GM23338 (cell line): Measurements from ENCODE around the gene U2AF1L4. TPM values are rescaled to one million over a fixed set of nuclear protein-coding genes. Genes with fewer than 3 reads are reported as not detected.

ENCODE experiments used
- ATAC-seq: fragments of 200-7000 bp; cut with Tn5 transposase; 3 replicates; pipeline ENCODE4 v1.9.1; 2020
- DNase-seq: peaks from one replicate; pipeline ENCODE4 v3.0.0-alpha.2; 2015; ENCODE audit warnings: low spot score
- H2AFZ ChIP-seq: fragments of 200-600 bp; sonication (generic); 2 replicates; pipeline ENCODE4 v1.8.0; 2016; ENCODE audit warnings: antibody characterized with exemption, mild to moderate bottlenecking, moderate library complexity
- H3F3A ChIP-seq: fragments of 200-600 bp; sonication (generic); replicated peaks from 2 replicates; pipeline ENCODE4 v1.8.0; 2017; ENCODE audit warnings: antibody characterized with exemption, mixed run types, low read depth
- H3K27ac ChIP-seq: fragments of 200-600 bp; sonication (generic); 2 replicates; pipeline ENCODE4 v1.6.1; 2016; ENCODE audit warnings: low read depth
- H3K27me3 ChIP-seq: fragments of 200-600 bp; sonication (generic); 2 replicates; pipeline ENCODE4 v1.8.0; 2016; ENCODE audit warnings: mild to moderate bottlenecking, mixed run types, moderate library complexity; ENCODE audit not compliant: insufficient read depth
- H3K36me3 ChIP-seq: fragments of 200-600 bp; sonication (generic); 2 replicates; pipeline ENCODE4 v1.8.0; 2016; ENCODE audit warnings: mild to moderate bottlenecking; ENCODE audit not compliant: insufficient read depth
- H3K4me1 ChIP-seq: fragments of 200-600 bp; sonication (generic); 2 replicates; pipeline ENCODE4 v1.8.0; 2016; ENCODE audit warnings: mild to moderate bottlenecking, moderate library complexity; ENCODE audit not compliant: insufficient read depth
- H3K4me2 ChIP-seq: fragments of 200-600 bp; sonication (generic); 2 replicates; pipeline ENCODE4 v1.7.1; 2017; ENCODE audit warnings: mixed run types
- H3K4me3 ChIP-seq: fragments of 200-600 bp; sonication (generic); 2 replicates; pipeline ENCODE4 v1.6.1; 2016; ENCODE audit warnings: mixed run types
- H3K79me2 ChIP-seq: fragments of 200-600 bp; sonication (generic); replicated peaks from 2 replicates; pipeline ENCODE4 v1.8.0; 2017; ENCODE audit warnings: mild to moderate bottlenecking; ENCODE audit not compliant: insufficient read depth
- H3K9me2 ChIP-seq: fragments of 200-600 bp; sonication (generic); 2 replicates; pipeline ENCODE4 v1.8.0; 2017; ENCODE audit not compliant: insufficient read depth
- H4K20me1 ChIP-seq: fragments of 200-600 bp; sonication (generic); replicated peaks from 2 replicates; pipeline ENCODE4 v1.8.0; 2017; ENCODE audit warnings: mild to moderate bottlenecking; ENCODE audit not compliant: insufficient read depth
- H3K27ac Mint-ChIP-seq: 2 replicates; pipeline ENCODE4 v1.8.0; 2020; ENCODE audit warnings: inconsistent platforms, mild to moderate bottlenecking, moderate library complexity, mixed read lengths
- H3K27me3 Mint-ChIP-seq: 3 replicates; pipeline ENCODE4 v1.8.0; 2022; ENCODE audit warnings: low read depth, mild to moderate bottlenecking, moderate library complexity, mixed read lengths, inconsistent platforms; ENCODE audit not compliant: insufficient read depth, poor library complexity
- H3K36me3 Mint-ChIP-seq: 3 replicates; pipeline ENCODE4 v1.8.0; 2021; ENCODE audit warnings: low read depth, mild to moderate bottlenecking, inconsistent platforms, moderate library complexity, mixed read lengths
- H3K4me1 Mint-ChIP-seq: 3 replicates; pipeline ENCODE4 v1.8.0; 2020; ENCODE audit warnings: mild to moderate bottlenecking, inconsistent platforms, mixed read lengths
- H3K4me3 Mint-ChIP-seq: 3 replicates; pipeline ENCODE4 v1.8.0; 2021; ENCODE audit warnings: moderate library complexity, mild to moderate bottlenecking, inconsistent platforms, mixed read lengths
- H3K9me3 Mint-ChIP-seq: 3 replicates; pipeline ENCODE4 v1.8.0; 2020; ENCODE audit warnings: moderate library complexity, mild to moderate bottlenecking, inconsistent platforms, mixed read lengths
- CTCF ChIP-seq, 2 experiments: fragments of 200-600 bp in 1 of 2; sonication (generic) in 1 of 2; conservative IDR thresholded peaks; 2 replicates each; pipeline versions ENCODE4 v1.5.1 to v1.6.1; 2016 to 2017; ENCODE audit warnings: antibody characterized with exemption in 2 of 2, low read depth in 2 of 2, mild to moderate bottlenecking in 2 of 2, moderate library complexity in 1 of 2
- ETS1 ChIP-seq: IDR thresholded peaks from 2 replicates; pipeline ENCODE4 v1.6.1; 2016; ENCODE audit warnings: antibody characterized with exemption
- JUNB ChIP-seq: IDR thresholded peaks from one replicate; pipeline ENCODE4 v1.6.1; 2016; ENCODE audit warnings: antibody characterized with exemption; ENCODE audit not compliant: unreplicated experiment
- NANOG ChIP-seq: IDR thresholded peaks from 2 replicates; pipeline ENCODE4 v1.6.1; 2016; ENCODE audit warnings: antibody characterized with exemption, borderline replicate concordance
- REST ChIP-seq: IDR thresholded peaks from one replicate; pipeline ENCODE4 v1.6.1; 2018; ENCODE audit warnings: antibody characterized with exemption; ENCODE audit not compliant: unreplicated experiment
- STAT1 ChIP-seq: IDR thresholded peaks from one replicate; pipeline ENCODE4 v1.6.1; 2016; ENCODE audit warnings: antibody characterized with exemption; ENCODE audit not compliant: unreplicated experiment
- ZNF462 ChIP-seq: fragments of 250-450 bp; sonication (Bioruptor Pico); IDR thresholded peaks from 2 replicates; pipeline ENCODE4 v1.5.0; 2020; ENCODE audit warnings: mild to moderate bottlenecking, moderate library complexity
- polyA plus RNA-seq: library from polyadenylated mRNA; unstranded; fragments of >200 nt; fragmentation: Nextera tagmentation; extraction: Ambion mirVana; gene quantifications from 2 replicates; pipeline ENCODE4 v1.2.1, GENCODE V29; 2016
- total RNA-seq: library from RNA; depleted of rRNA; stranded (reverse); fragments of >200 nt; shearing (Covaris generic); gene quantifications from 2 replicates; pipeline ENCODE4 v1.2.3, GENCODE V29; 2014

The U2AF1L4 gene
- total and polyA plus RNA-seq, 2 experiments from 2014 or later = 13.1 to 23.7 TPM

GRCh38 chr19:35782589-35782988 lies 37.4 kb upstream of the U2AF1L4 start:
- Histone ChIP-seq H3K4me1 (peaks cover 15% of the 10 kb centered on the region), H3F3A (0 out of 2 replicates have a peak, but pooled peaks cover 3% of the 10 kb centered on the region), H3K27me3 (0 out of 2 replicates have a peak, but pooled peaks cover 3% of the 10 kb centered on the region), H3K27ac (no peak overlapping the region), H3K4me3 (no peak overlapping the region), H4K20me1 (no peaks in the 10 kb centered on the region), H2AFZ (no peak overlapping the region), H3K36me3 (no peaks in the 10 kb centered on the region), H3K4me2 (no peak overlapping the region), H3K79me2 (no peaks in the 10 kb centered on the region), H3K9me2 (no peaks in the 10 kb centered on the region)
- no peaks in the 10 kb centered on the region for H3K9me3 Mint-ChIP-seq
- peaks cover 6% of the 10 kb centered on the region; the same call in 1 of the 3 replicates for H3K36me3 Mint-ChIP-seq
- no peak overlapping the region for H3K27ac Mint-ChIP-seq
- DNase-seq = no peak
- H3K4me3 Mint-ChIP-seq = no peak overlapping the region; the same call in 2 of the 3 replicates
- ATAC-seq = no peak
- no peak for TF ChIP-seq CTCF (conservative IDR thresholded peaks at IDR 0.05; ENCODE audit: low read depth in 2 of 2)
- TF ChIP-seq ZNF462 (CRISPR knock-in tag) = no peak
- no peak for TF ChIP-seq JUNB
- TF ChIP-seq ETS1 = no peak
- no peak for TF ChIP-seq STAT1
- TF ChIP-seq NANOG = no peak
- TF ChIP-seq REST = no peak
- peaks cover 25% of the 10 kb centered on the region for H3K27me3 Mint-ChIP-seq
- H3K4me1 Mint-ChIP-seq = peaks cover 35% of the 10 kb centered on the region
